GM19351 (cell line): ENCODE results near the gene ZNF727.
"Not testable (repeated sequence)": the region's sequence is repeated elsewhere in the genome, so short reads cannot be mapped to it uniquely, and the experiment has no call there.

Experiments used
- ATAC-seq: cut with Tn5 transposase; IDR thresholded peaks from one replicate; pipeline ENCODE4 v1.9.1; 2021; ENCODE audit warnings: mild to moderate bottlenecking, moderate library complexity; ENCODE audit not compliant: unreplicated experiment

The ZNF727 gene

DNA sequence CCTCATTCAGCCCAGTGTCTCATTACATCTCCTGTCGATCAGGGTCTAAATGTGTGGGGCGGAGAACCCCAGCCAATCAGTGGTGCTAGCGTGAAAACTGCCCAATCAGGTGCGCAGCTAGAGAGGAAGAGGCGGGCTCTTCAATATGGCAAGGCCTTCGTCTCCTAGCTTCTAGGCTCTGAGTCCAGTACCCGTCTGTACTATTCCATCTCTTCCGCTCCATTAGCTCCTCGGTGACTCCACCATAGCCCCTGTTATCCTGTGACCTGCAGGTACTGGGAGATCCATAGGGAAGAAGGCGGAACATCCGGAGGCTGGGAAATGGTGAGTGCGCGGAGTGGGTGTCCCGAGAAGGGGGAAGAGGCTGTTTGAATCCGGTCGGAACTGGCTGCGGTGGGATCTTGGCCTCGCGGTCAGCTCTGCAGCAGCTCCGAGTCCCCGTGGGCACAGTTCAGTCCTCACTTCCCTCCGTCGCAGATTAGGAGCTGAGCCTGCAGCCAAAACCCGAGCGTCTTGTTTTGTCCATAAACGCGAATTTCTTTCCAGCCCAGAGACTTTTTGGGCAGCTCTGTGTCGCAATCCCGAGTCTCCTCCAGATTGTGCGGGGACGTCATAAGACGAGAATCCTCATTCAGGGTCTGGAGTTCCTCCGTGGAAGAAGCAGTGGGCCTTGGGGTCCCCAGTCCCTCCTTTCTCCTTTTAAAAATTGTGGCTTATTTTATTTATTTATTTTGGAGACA, at the start of gene ZNF727:
Gene ZNF727 (plus strand): TSS at position 134 of the 740 bp plus-strand sequence. CDS start 188 bp downstream, at position 322.
- ATAC-seq = no peak

- ATAC-seq = no peak
Observed at GRCh38 chr7:63998549-63998948, 46.7 kb upstream of the ZNF727 start, which contains the start of gene ZNF722. Gene ZNF722, plus strand, starts transcription at chr7:63998849. Its CDS starts 113 bp downstream, at chr7:63998962.

DNA sequence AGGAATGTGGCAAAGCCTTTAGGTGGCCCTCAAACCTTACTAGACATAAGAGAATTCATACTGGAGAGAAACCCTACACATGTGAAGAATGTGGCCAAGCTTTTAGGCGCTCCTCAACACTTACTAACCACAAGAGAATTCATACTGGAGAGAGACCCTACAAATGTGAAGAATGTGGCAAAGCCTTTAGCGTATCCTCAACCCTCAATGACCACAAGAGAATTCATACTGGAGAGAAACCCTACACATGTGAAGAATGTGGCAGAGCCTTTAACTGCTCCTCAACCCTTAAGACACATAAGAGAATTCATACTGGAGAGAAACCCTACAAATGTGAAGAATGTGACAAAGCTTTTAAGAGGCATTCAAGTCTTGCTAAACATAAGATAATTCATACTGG, 29.7 kb upstream of the ZNF727 start:
- not testable (repeated sequence) for ATAC-seq

- ATAC-seq = no peak
Observed at GRCh38 chr7:64035388-64035787, 9.8 kb upstream of the ZNF727 start.

DNA sequence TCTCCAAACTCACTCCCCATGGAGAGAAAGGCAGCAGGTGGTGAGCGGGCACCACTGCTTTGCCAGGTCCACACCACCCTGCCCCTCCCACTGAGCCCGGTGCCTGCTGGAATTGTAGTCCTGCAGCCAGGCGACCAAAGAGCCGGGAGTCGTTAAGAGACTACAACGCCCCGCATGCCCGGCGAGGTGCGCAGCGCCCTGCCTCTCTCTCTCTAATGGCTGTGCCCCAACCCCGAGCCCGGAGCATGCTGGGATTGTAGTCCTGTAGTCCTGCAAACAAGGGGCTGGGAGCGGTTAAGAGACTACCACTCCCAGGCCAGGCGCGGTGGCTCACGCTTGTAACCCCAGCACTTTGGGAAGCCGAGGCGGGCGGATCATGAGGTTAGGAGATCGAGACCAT, 8.1 kb upstream of the ZNF727 start:
- no peak for ATAC-seq

- no peak for ATAC-seq
Observed at GRCh38 chr7:64046041-64046389, 781 bp downstream of the ZNF727 start.

- not testable (repeated sequence) for ATAC-seq
Observed at GRCh38 chr7:64077837-64078698, 32.8 kb downstream of the ZNF727 start.

DNA sequence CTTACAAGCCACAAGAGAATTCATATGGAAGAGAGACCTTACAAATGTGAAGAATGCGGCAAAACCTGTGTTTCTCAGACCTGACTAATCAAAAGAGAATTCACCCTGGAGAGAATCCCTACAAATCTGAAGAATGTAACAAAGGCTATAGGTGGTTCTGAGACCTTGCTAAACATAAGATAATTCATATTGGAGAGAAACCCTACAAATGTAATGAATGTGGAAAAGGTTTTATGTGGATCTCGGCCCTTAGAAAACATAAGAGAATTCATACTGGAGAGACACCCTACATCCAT, 33.4 kb downstream of the ZNF727 start:
- no peak for ATAC-seq

GRCh38 chr7:64087501-64087900, 42.3 kb downstream of the ZNF727 start:
- no peak for ATAC-seq

DNA sequence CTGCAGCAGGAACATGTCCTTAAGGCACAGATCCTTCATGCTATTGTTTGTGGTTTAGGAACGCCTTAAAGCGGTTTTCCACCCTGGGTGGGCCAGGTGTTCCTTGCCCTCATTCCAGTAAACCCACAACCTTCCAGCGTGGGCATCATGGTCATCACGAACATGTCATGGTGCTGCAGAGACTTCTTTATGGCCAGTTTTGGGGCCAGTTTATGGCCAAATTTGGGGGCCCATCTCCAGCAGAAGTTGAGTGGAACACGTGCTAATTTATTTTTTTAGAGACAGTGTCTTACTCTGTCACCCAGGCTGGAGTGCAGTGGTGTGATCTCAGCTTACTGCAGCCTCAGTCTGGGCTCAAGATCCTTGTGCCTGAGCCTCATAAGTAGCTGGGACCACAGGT, 43.6 kb downstream of the ZNF727 start:
- not testable (repeated sequence) for ATAC-seq
